Adrenal gland (tissue), 12 donors: ENCODE measurements around the gene OBSL1. TPM values are rescaled to one million over a fixed set of nuclear protein-coding genes. Genes with fewer than 3 reads are reported as not detected.

Source experiments
- DNase-seq, 7 donors: peaks; one replicate each; pipeline ENCODE4 v3.0.0-alpha.2; 2019 to 2020
- H3K27ac ChIP-seq, 5 donors: fragments of 200-600 bp; sonication (generic) in 4 of 5; 1 replicate in 3 of 5; 2 replicates in 2 of 5; pipeline versions ENCODE4 v1.5.1 to v1.8.0; 2016 to 2020; ENCODE audit warnings: mild to moderate bottlenecking in 1 of 5
- H3K27me3 ChIP-seq: fragments of 200-600 bp; 2 replicates; pipeline ENCODE4 v1.8.0; 2021
- H3K36me3 ChIP-seq, 2 donors: fragments of 200-600 bp; replicated peaks in 1 of 2; 1 replicate in 1 of 2; 2 replicates in 1 of 2; pipeline versions ENCODE4 v1.5.1 to v1.8.0; 2018 to 2022
- H3K4me1 ChIP-seq, 2 donors: fragments of 200-600 bp; replicated peaks in 1 of 2; 1 replicate in 1 of 2; 2 replicates in 1 of 2; pipeline versions ENCODE4 v1.5.1 to v1.8.0; 2018 to 2021
- H3K4me3 ChIP-seq, 4 donors: fragments of 200-600 bp; sonication (generic) in 3 of 4; one replicate each; pipeline ENCODE4 v1.5.1; 2016 to 2018
- H3K9me3 ChIP-seq, 3 donors: fragments of 200-600 bp; sonication (generic) in 1 of 3; replicated peaks in 1 of 3; 1 replicate in 2 of 3; 2 replicates in 1 of 3; pipeline versions ENCODE4 v1.5.1 to v1.8.0; 2016 to 2021
- POLR2A ChIP-seq, 2 donors: fragments of 450-650 bp; IDR thresholded peaks; one replicate each; pipeline ENCODE4 v1.6.1; 2017; ENCODE audit warnings: antibody characterized with exemption in 2 of 2, mild to moderate bottlenecking in 2 of 2, moderate library complexity in 1 of 2
- WGBS, 4 donors: extraction: QIAGEN DNeasy Blood & Tissue Kit in 2 of 4; methylation state at CpG; one replicate each; pipeline versions ENCODE4 v1.1.5 to v1.1.7; 2013 to 2017; 5-methylcytosine and 5-hydroxymethylcytosine counted together
- intact Hi-C, 2 donors: fragments of 100-400 bp; cut with DNase I; formaldehyde crosslinking; loops; one replicate each; pipeline versions ENCODE4 v1.14.1 to v1.15.0; 2022 to 2023
- polyA plus RNA-seq, 3 donors: library from polyadenylated mRNA; stranded (reverse); fragments of 200-250 nt in 2 of 3; fragments of 350-450 nt in 1 of 3; fragmentation: Illumina TruSeq in 1 of 3; extraction: RNeasy Lipid Tissue Mini Kit (QIAGEN cat#74804) in 1 of 3; gene quantifications; one replicate each; pipeline ENCODE4 v1.2.3, GENCODE V29; 2013 to 2014
- total RNA-seq, 9 donors: library from RNA; depleted of rRNA in 4 of 9; stranded (reverse); fragments of >200 nt in 4 of 9; fragments of 120-200 nt in 1 of 9; fragmentation: NEBNext Ultra II Directional in 1 of 9; extraction: Animal tissue kit (Norgen Biotek cat#: 25700) in 1 of 9; gene quantifications; one replicate each; pipeline versions ENCODE4 v1.1.0 to v1.2.4, GENCODE V29; 2013 to 2023
- TF ChIP-seq, protein P1 (sequence below), 6 experiments: fragments of 450-650 bp in 4 of 6; fragments of 200-600 bp in 2 of 6; sonication (generic) in 1 of 6; IDR thresholded peaks; 1 replicate in 5 of 6; 2 replicates in 1 of 6; pipeline versions ENCODE4 v1.5.1 to v1.8.0; 2016 to 2021; ENCODE audit warnings: antibody characterized with exemption in 6 of 6, mild to moderate bottlenecking in 2 of 6, moderate library complexity in 1 of 6
- donor health status: healthy with polysubstance abuse.
- donor health status: Bipolar disorder and iron deficiency.
- donor health status: DM: yes; HTN: yes; CAD: no.
- donor health status: DM: no; HTN: no; CAD: no.
- donor health status: DM: no; HTN: no; CAD: no.
- donor health status: DM: yes; HTN: yes; CAD: no.

The OBSL1 gene
- total and polyA plus RNA-seq, 12 donors: 63.9 to 427 (median 181) TPM

DNA sequence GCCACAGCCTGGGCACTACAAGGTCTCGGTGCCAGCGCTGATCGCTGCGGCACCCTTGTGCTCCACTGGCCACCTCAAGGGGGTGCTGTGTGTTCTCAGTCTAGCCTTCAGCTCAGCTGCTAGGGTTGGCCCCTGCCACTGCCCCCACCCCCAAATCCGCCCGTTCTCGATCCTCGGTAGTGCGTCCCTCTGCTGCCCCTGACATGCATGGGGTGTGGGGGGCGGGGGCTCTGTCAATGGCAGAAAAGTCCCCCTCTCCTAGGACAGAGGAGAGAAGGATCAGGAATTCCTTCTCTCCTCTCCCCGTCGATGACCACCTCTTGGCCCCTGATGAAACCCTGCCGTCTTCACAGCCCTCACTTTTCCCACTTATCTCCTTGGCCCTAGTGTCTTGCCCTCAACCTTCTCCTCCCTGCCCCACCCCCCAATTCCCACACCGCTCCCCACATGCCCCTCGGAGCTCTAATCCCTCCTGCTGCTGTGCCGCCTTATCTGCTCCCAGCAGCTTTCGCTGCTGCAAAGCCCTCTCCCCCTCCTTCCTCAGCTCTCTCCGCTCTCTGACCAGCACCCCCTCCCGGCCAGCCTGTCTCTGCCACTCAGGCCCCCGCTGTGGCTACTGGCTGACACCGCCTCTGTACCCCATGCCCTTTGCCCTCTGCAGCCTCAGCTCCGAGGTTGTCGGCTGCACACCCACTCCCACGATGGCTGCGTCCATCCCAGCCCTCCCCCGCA, 61.4 kb downstream of the OBSL1 start:
- peak; percentile 36 to 82 (median 54) for DNase-seq

DNA sequence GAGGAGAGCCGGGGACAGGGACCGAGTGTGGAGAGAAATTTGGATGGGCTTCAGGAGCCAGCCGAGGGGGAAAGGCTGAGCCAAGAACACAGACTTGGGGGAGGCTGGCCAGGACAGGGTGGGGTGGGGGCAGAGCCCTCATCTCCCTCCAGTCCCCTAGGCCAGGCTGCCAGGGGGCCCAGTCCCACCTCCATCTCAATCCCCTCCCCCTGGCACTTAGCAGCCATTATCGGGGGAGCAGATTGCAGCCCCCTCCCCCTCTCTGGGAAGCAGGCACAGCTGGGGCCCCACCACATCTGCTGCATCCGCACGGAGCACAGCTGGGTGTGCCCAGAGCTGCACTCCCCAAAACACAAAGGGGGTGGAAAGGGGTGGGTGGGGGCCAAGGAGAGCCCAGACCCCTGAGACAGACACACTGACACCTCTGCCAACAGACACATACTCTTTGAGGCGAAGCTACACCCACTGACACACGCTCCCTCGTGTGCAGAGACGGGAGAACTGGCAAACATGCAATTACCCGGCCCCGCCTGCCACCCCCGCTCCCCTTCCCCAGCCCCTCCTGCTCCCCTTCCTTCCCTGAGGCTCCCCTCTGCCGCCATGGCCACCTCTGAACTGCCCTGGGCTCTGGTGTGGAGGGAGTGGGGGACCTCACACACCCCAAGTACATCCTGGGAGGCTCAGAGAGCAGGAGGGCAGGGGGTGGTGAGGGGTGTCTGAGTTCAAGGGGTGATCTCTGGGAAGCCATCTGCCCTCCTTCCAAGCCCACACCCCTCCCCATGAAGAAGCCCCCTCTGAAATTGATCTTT, 62.2 kb downstream of the OBSL1 start:
- H3K4me3 ChIP-seq: no peak overlapping the region
- peaks cover 0 to 6% of the 10 kb centered on the region in 2 donors for H3K4me1 ChIP-seq

More for the DNA sequence above, 61.4 kb downstream of the OBSL1 start:
- WGBS, 4 donors: 1 to 5% (median 1%) methylated on average over 20 to 26 of the region's 26 CpGs
- intact Hi-C loops: no loop called here
- Histone ChIP-seq H3K4me3 (peak overlapping the region in 1 of 4 donors; percentile 34), H3K4me1 (peaks cover 0 to 6% of the 10 kb centered on the region in 2 donors), H3K36me3 (peaks cover 0 to 18% of the 10 kb centered on the region in 2 donors), H3K27me3 (peaks cover 25% of the 10 kb centered on the region), H3K27ac (no peak overlapping the region), H3K9me3 (no peaks in the 10 kb centered on the region)
- TF ChIP-seq, protein P1, sequence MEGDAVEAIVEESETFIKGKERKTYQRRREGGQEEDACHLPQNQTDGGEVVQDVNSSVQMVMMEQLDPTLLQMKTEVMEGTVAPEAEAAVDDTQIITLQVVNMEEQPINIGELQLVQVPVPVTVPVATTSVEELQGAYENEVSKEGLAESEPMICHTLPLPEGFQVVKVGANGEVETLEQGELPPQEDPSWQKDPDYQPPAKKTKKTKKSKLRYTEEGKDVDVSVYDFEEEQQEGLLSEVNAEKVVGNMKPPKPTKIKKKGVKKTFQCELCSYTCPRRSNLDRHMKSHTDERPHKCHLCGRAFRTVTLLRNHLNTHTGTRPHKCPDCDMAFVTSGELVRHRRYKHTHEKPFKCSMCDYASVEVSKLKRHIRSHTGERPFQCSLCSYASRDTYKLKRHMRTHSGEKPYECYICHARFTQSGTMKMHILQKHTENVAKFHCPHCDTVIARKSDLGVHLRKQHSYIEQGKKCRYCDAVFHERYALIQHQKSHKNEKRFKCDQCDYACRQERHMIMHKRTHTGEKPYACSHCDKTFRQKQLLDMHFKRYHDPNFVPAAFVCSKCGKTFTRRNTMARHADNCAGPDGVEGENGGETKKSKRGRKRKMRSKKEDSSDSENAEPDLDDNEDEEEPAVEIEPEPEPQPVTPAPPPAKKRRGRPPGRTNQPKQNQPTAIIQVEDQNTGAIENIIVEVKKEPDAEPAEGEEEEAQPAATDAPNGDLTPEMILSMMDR (IDR thresholded peaks at IDR 0.05): peak; percentile 45 to 63 (median 54)
- no peak for TF ChIP-seq POLR2A (IDR thresholded peaks at IDR 0.05)

DNA sequence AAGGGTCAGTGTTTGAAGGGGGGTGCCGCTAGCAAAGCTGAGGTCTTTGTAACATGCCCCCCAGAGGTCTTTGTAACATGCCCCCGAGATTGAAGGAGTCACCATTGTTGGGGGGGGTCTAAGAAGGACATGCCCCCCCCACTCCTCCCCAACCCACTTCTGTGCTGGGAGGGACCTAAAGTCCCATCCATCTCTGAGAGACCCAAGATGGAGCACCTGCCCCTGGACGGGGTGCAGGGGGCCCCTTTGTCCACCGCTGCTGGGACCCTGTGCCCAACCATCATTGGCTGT, 63.0 kb downstream of the OBSL1 start:
- DNase-seq: no peak
- H3K27me3 ChIP-seq: peaks cover 14% of the 10 kb centered on the region
- peaks cover 0 to 32% of the 10 kb centered on the region in 2 donors for H3K36me3 ChIP-seq
- TF ChIP-seq, protein P1 (IDR thresholded peaks at IDR 0.05): no peak
- no peak for TF ChIP-seq POLR2A (IDR thresholded peaks at IDR 0.05)
- H3K4me1 ChIP-seq: peaks cover 0 to 6% of the 10 kb centered on the region in 2 donors
- peak overlapping the region in 1 of 5 donors; percentile 64 for H3K27ac ChIP-seq
- H3K4me3 ChIP-seq: no peak overlapping the region
- intact Hi-C loops: no loop called here
- WGBS, 4 donors: 55 to 71% (median 65%) methylated on average over 4 of the region's 4 CpGs
- H3K9me3 ChIP-seq: no peaks in the 10 kb centered on the region

More for the DNA sequence above, 62.2 kb downstream of the OBSL1 start:
- Histone ChIP-seq H3K36me3 (peaks cover 0 to 25% of the 10 kb centered on the region in 2 donors), H3K27me3 (peaks cover 20% of the 10 kb centered on the region), H3K9me3 (no peaks in the 10 kb centered on the region), H3K27ac (no peak overlapping the region)
- WGBS, 4 donors: 8 to 15% (median 11%) methylated on average over 6 to 14 of the region's 14 CpGs
- TF ChIP-seq, protein P1 (IDR thresholded peaks at IDR 0.05): no peak
- no peak for TF ChIP-seq POLR2A (IDR thresholded peaks at IDR 0.05)
- intact Hi-C loops: no loop called here
- DNase-seq: no peak
